OCI-LY1 (cell line): ENCODE measurements around the gene ALDH1B1.
A peak's percentile ranks its signal among the peaks of the same experiment; 100 is the strongest.

Experiments
- H2AFZ ChIP-seq: fragments of 200-600 bp; sonication (generic), shearing (Covaris generic); 2 replicates; pipeline ENCODE4 v1.6.0; 2014; ENCODE audit warnings: antibody characterized with exemption, mild to moderate bottlenecking, low read length
- H3F3A ChIP-seq: fragments of 200-600 bp; sonication (generic), shearing (Covaris generic); 2 replicates; pipeline ENCODE4 v1.6.0; 2014; ENCODE audit warnings: mild to moderate bottlenecking, antibody characterized with exemption, low read length, moderate library complexity; ENCODE audit not compliant: insufficient read depth
- H3K27ac ChIP-seq: fragments of 200-600 bp; sonication (generic); 2 replicates; pipeline ENCODE4 v1.5.1; 2014; ENCODE audit warnings: low read length, mixed run types, mild to moderate bottlenecking, low read depth; ENCODE audit not compliant: poor library complexity, severe bottlenecking
- H3K27me3 ChIP-seq: fragments of 200-600 bp; sonication (generic); 2 replicates; pipeline ENCODE4 v1.6.0; 2014; ENCODE audit warnings: antibody characterized with exemption, mild to moderate bottlenecking, low read length, moderate library complexity; ENCODE audit not compliant: insufficient read depth
- H3K36me3 ChIP-seq: fragments of 200-600 bp; sonication (generic); 2 replicates; pipeline ENCODE4 v1.6.1; 2014; ENCODE audit warnings: mild to moderate bottlenecking, antibody characterized with exemption, low read length, moderate library complexity, mixed read lengths; ENCODE audit not compliant: insufficient read depth
- H3K4me1 ChIP-seq: fragments of 200-600 bp; sonication (generic); 2 replicates; pipeline ENCODE4 v1.5.1; 2014; ENCODE audit warnings: mild to moderate bottlenecking, low read length, moderate library complexity; ENCODE audit not compliant: insufficient read depth, severe bottlenecking
- H3K4me2 ChIP-seq: fragments of 200-600 bp; sonication (generic), shearing (Covaris generic); 2 replicates; pipeline ENCODE4 v1.6.1; 2014; ENCODE audit warnings: low read length
- H3K4me3 ChIP-seq: fragments of 200-600 bp; sonication (generic); 2 replicates; pipeline ENCODE4 v1.5.1; 2014; ENCODE audit warnings: low read length, low read depth, mild to moderate bottlenecking, mixed read lengths; ENCODE audit not compliant: poor library complexity, severe bottlenecking
- H3K79me2 ChIP-seq: fragments of 200-600 bp; shearing (Covaris generic); 2 replicates; pipeline ENCODE4 v1.6.1; 2016; ENCODE audit warnings: mixed run types, low read length, mixed read lengths; ENCODE audit not compliant: insufficient read depth
- H3K9ac ChIP-seq: fragments of 200-600 bp; sonication (generic), shearing (Covaris generic); 2 replicates; pipeline ENCODE4 v1.6.1; 2014; ENCODE audit warnings: mild to moderate bottlenecking, low read length, mixed read lengths
- H3K9me2 ChIP-seq: fragments of 200-600 bp; sonication (generic), shearing (Covaris generic); 2 replicates; pipeline ENCODE4 v1.6.1; 2014; ENCODE audit warnings: low read depth, mild to moderate bottlenecking, low read length, mixed read lengths
- H3K9me3 ChIP-seq: fragments of 200-600 bp; shearing (Covaris generic); 2 replicates; pipeline ENCODE4 v1.6.1; 2014; ENCODE audit warnings: low read length, mixed read lengths
- H4K20me1 ChIP-seq: fragments of 200-600 bp; sonication (generic), shearing (Covaris generic); 2 replicates; pipeline ENCODE4 v1.6.0; 2016; ENCODE audit warnings: mild to moderate bottlenecking, low read length; ENCODE audit not compliant: insufficient read depth
- CTCF ChIP-seq: fragments of 200-600 bp; sonication (generic), shearing (Covaris generic); IDR thresholded peaks from 2 replicates; pipeline ENCODE4 v1.5.1; 2017; ENCODE audit warnings: mild to moderate bottlenecking, antibody characterized with exemption, low read length, moderate library complexity, mixed read lengths
- EZH2 ChIP-seq: fragments of 200-600 bp; sonication (generic), shearing (Covaris generic); IDR thresholded peaks from 2 replicates; pipeline ENCODE4 v1.8.0; 2017; ENCODE audit warnings: borderline replicate concordance, mixed run types, mild to moderate bottlenecking, antibody characterized with exemption, low read length, moderate library complexity, mixed read lengths

ALDH1B1 gene

GRCh38 chr9:38361473-38361850 is 31.0 kb upstream of the ALDH1B1 start:
- no peaks in the 10 kb centered on the region for H3K36me3 ChIP-seq
- H3K79me2 ChIP-seq, result no peaks in the 10 kb centered on the region
- no peak for TF ChIP-seq EZH2
- TF ChIP-seq CTCF, result no peak
- H4K20me1 ChIP-seq, result no peaks in the 10 kb centered on the region
- no peaks in the 10 kb centered on the region for H3F3A ChIP-seq
- no peak overlapping the region for H3K4me3 ChIP-seq
- no peaks in the 10 kb centered on the region for H3K27me3 ChIP-seq
- H3K4me1 ChIP-seq, result no peaks in the 10 kb centered on the region
- no peak overlapping the region for H3K4me2 ChIP-seq
- no peaks in the 10 kb centered on the region for H3K9me3 ChIP-seq
- no peak overlapping the region for H3K9ac ChIP-seq
- H3K27ac ChIP-seq, result no peak overlapping the region
- H2AFZ ChIP-seq, result no peak overlapping the region
- H3K9me2 ChIP-seq, result no peaks in the 10 kb centered on the region

- Histone ChIP-seq H4K20me1 (no peaks in the 10 kb centered on the region), H3K79me2 (no peaks in the 10 kb centered on the region), H3K27me3 (no peaks in the 10 kb centered on the region), H3K4me1 (no peaks in the 10 kb centered on the region), H3K9ac (no peak overlapping the region), H3K9me2 (no peaks in the 10 kb centered on the region), H2AFZ (no peak overlapping the region), H3K36me3 (no peaks in the 10 kb centered on the region), H3K27ac (no peak overlapping the region), H3K4me2 (peak overlapping the region; percentile 36; the same call in 1 of the 2 replicates), H3K9me3 (no peaks in the 10 kb centered on the region), H3F3A (no peaks in the 10 kb centered on the region), H3K4me3 (no peak overlapping the region)
- TF ChIP-seq CTCF, result peak; percentile 67
- TF ChIP-seq EZH2, result no peak
These were observed 29.5 kb upstream of the ALDH1B1 start for GRCh38 chr9:38362852-38363588.

GRCh38 chr9:38363589-38363925 is 28.9 kb upstream of the ALDH1B1 start:
- no peaks in the 10 kb centered on the region for H3K36me3 ChIP-seq
- TF ChIP-seq EZH2 (no peak), CTCF (no peak)
- H3K27me3 ChIP-seq, result no peaks in the 10 kb centered on the region
- no peak overlapping the region for H3K4me2 ChIP-seq
- no peaks in the 10 kb centered on the region for H3F3A ChIP-seq
- H3K9me2 ChIP-seq, result no peaks in the 10 kb centered on the region
- H3K4me1 ChIP-seq, result no peaks in the 10 kb centered on the region
- no peak overlapping the region for H3K9ac ChIP-seq
- no peaks in the 10 kb centered on the region for H3K9me3 ChIP-seq
- H3K4me3 ChIP-seq, result no peak overlapping the region
- no peaks in the 10 kb centered on the region for H3K79me2 ChIP-seq
- H4K20me1 ChIP-seq, result no peaks in the 10 kb centered on the region
- no peak overlapping the region for H2AFZ ChIP-seq
- H3K27ac ChIP-seq, result no peak overlapping the region
